ENCODE results near the gene AURKA. TPM values are rescaled to one million over a fixed set of nuclear protein-coding genes. Genes with fewer than 3 reads are reported as not detected.

The AURKA gene
- total and polyA plus RNA-seq, 4 donors, result 0.88 to 41.6 (median 2.7) TPM

- H3K36me3 ChIP-seq (ENCODE audit: control insufficient read depth in 4 of 4, insufficient read depth in 3 of 4, low read depth in 1 of 4, low read length in 3 of 4), result no peaks in the 10 kb centered on the region
- no peak for DNase-seq (ENCODE audit: low spot score)
- H3K27ac ChIP-seq (ENCODE audit: low read depth in 1 of 2, low read length in 2 of 2), result peak overlapping the region in 1 of 2 donors; percentile 18
- 88% methylated on average over 4 of the region's 4 CpGs for WGBS
- H3K4me3 ChIP-seq (ENCODE audit: low read depth in 1 of 3, low read length in 3 of 3), result no peak overlapping the region
- H3K9ac ChIP-seq (ENCODE audit: low read depth in 1 of 2, low read length in 2 of 2), result no peak overlapping the region
- H3K27me3 ChIP-seq (ENCODE audit: control insufficient read depth in 4 of 4, insufficient read depth in 4 of 4, low read length in 3 of 4), result no peaks in the 10 kb centered on the region
- peaks cover 0 to 2% (median 1%) of the 10 kb centered on the region in 4 donors for H3K4me1 ChIP-seq (ENCODE audit: control insufficient read depth in 4 of 4, insufficient read depth in 4 of 4, low read length in 3 of 4)
- no peaks in the 10 kb centered on the region for H3K9me3 ChIP-seq (ENCODE audit: control insufficient read depth in 4 of 4, low read length in 3 of 4)
- TF ChIP-seq HNF4A (conservative IDR thresholded peaks at IDR 0.05) (no peak), JUND (IDR thresholded peaks at IDR 0.05) (no peak), HNF4G (IDR thresholded peaks at IDR 0.05) (no peak), RAD21 (IDR thresholded peaks at IDR 0.05) (no peak), YY1 (IDR thresholded peaks at IDR 0.05) (no peak), FOXA1 (IDR thresholded peaks at IDR 0.05) (no peak), TAF1 (conservative IDR thresholded peaks at IDR 0.05) (no peak), EGR1 (IDR thresholded peaks at IDR 0.05; ENCODE audit: low read depth in 2 of 2) (no peak), ATF3 (IDR thresholded peaks at IDR 0.05) (no peak), GABPA (IDR thresholded peaks at IDR 0.05 in 1 of 2, conservative IDR thresholded peaks at IDR 0.05 in 1 of 2) (no peak), CTCF (IDR thresholded peaks at IDR 0.05; ENCODE audit: low read depth, low read length, missing input control) (no peak), RXRA (IDR thresholded peaks at IDR 0.05) (no peak), NR2F2 (IDR thresholded peaks at IDR 0.05) (no peak)
- TF ChIP-seq, protein P1, sequence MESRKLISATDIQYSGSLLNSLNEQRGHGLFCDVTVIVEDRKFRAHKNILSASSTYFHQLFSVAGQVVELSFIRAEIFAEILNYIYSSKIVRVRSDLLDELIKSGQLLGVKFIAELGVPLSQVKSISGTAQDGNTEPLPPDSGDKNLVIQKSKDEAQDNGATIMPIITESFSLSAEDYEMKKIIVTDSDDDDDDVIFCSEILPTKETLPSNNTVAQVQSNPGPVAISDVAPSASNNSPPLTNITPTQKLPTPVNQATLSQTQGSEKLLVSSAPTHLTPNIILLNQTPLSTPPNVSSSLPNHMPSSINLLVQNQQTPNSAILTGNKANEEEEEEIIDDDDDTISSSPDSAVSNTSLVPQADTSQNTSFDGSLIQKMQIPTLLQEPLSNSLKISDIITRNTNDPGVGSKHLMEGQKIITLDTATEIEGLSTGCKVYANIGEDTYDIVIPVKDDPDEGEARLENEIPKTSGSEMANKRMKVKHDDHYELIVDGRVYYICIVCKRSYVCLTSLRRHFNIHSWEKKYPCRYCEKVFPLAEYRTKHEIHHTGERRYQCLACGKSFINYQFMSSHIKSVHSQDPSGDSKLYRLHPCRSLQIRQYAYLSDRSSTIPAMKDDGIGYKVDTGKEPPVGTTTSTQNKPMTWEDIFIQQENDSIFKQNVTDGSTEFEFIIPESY (IDR thresholded peaks at IDR 0.05), result no peak
These were observed 25.9 kb upstream of the AURKA start for GRCh38 chr20:56417911-56418310.

- Histone ChIP-seq H3K9me3 (ENCODE audit: control insufficient read depth in 4 of 4, low read length in 3 of 4) (no peaks in the 10 kb centered on the region), H3K4me3 (ENCODE audit: low read depth in 1 of 3, low read length in 3 of 3) (no peak overlapping the region), H3K4me1 (ENCODE audit: control insufficient read depth in 4 of 4, insufficient read depth in 4 of 4, low read length in 3 of 4) (peaks cover 0 to 8% (median 5%) of the 10 kb centered on the region in 4 donors), H3K9ac (ENCODE audit: low read depth in 1 of 2, low read length in 2 of 2) (no peak overlapping the region), H3K27me3 (ENCODE audit: control insufficient read depth in 4 of 4, insufficient read depth in 4 of 4, low read length in 3 of 4) (no peaks in the 10 kb centered on the region), H3K36me3 (ENCODE audit: control insufficient read depth in 4 of 4, insufficient read depth in 3 of 4, low read depth in 1 of 4, low read length in 3 of 4) (no peaks in the 10 kb centered on the region), H3K27ac (ENCODE audit: low read depth in 1 of 2, low read length in 2 of 2) (no peak overlapping the region)
- WGBS, result 95% methylated on average over 7 of the region's 7 CpGs
- no peak for DNase-seq (ENCODE audit: low spot score)
- no peak for TF ChIP-seq FOXA1 (IDR thresholded peaks at IDR 0.05)
- TF ChIP-seq CTCF (IDR thresholded peaks at IDR 0.05; ENCODE audit: low read depth, low read length, missing input control), result no peak
- no peak for TF ChIP-seq NR2F2 (IDR thresholded peaks at IDR 0.05)
- TF ChIP-seq, protein P2, sequence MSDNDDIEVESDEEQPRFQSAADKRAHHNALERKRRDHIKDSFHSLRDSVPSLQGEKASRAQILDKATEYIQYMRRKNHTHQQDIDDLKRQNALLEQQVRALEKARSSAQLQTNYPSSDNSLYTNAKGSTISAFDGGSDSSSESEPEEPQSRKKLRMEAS (IDR thresholded peaks at IDR 0.05), result no peak
- no peak for TF ChIP-seq HNF4A (conservative IDR thresholded peaks at IDR 0.05)
These were observed 25.4 kb upstream of the AURKA start for GRCh38 chr20:56417402-56417801.

All from liver (tissue), 9 donors.